ENCODE data around the gene WFS1. TPM values are rescaled to one million over a fixed set of nuclear protein-coding genes. Genes with fewer than 3 reads are reported as not detected.

WFS1 gene
- total and polyA plus RNA-seq, 2 of the 4 experiments (the other 2 are of a cell fraction): 9.7 to 42.4 TPM

DNA sequence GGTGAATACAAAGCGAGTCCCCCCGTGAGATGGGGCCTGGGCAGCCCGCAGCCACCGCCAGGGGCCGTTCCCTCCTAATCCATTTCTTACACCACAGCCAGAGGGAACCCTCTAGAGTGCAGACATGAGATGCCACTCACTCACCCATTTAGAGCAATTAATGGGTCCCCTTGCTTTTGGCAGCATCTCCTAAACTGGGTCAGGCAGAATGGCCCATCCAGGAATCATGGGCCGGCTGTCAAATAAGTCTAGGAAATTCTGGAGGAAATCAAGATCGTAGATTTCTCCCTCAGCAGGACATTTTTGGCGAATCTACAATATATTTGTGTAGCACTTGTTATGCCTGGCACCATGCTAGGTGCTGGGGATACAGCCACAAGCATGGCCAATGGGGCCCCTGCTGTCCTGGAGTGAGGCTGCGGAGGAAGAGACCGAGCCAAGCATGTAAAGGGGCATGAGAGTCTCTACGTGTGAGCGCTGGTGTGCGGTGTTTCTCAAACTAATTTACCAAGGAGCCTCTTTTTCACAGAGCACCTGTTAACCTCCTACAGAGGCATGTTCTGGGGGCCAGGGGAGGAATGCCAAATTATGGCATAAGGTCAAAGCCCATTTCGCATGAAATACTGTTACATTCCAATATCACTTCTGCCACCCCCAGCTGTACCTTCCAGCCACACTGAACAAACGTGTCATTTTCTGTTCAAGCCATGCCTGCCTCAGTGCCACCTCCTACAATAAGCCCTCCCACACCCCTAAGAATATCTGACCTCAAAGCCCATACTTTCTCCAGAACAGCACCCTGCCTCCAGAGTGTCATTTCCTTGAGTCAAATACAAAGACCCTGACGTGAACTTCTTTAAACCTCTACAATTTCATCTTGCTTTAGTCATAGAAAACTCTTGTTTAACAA lies 41.2 kb upstream of the WFS1 start (continued):
- TF ChIP-seq, protein P1, sequence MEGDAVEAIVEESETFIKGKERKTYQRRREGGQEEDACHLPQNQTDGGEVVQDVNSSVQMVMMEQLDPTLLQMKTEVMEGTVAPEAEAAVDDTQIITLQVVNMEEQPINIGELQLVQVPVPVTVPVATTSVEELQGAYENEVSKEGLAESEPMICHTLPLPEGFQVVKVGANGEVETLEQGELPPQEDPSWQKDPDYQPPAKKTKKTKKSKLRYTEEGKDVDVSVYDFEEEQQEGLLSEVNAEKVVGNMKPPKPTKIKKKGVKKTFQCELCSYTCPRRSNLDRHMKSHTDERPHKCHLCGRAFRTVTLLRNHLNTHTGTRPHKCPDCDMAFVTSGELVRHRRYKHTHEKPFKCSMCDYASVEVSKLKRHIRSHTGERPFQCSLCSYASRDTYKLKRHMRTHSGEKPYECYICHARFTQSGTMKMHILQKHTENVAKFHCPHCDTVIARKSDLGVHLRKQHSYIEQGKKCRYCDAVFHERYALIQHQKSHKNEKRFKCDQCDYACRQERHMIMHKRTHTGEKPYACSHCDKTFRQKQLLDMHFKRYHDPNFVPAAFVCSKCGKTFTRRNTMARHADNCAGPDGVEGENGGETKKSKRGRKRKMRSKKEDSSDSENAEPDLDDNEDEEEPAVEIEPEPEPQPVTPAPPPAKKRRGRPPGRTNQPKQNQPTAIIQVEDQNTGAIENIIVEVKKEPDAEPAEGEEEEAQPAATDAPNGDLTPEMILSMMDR (conservative IDR thresholded peaks at IDR 0.05; ENCODE audit: low read depth, low read length): no peak

DNA sequence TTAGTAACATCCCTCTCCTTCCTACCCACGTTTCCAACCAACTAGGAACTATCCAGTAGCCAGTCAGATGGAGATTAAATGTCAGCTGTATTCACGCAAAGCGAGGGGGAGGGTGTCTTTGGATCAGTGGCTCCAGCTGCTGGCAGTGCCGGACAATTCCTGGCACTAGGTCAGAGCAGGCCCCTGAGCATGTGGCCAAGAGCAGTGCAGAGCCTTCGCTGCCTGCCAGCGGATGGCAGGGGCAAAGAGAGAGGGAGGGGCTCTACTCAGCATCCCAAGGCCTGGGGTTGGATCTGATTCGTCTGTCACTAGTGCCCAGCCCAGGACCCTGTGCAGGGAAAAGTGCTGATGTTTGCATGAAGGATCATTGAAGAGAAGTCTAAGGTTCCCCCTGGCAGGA lies 40.6 kb upstream of the WFS1 start:
- no peak overlapping the region for H3K14ac ChIP-seq (replicated peaks; ENCODE audit: low read depth, low read length)
- H2AK5ac ChIP-seq (ENCODE audit: low read depth, low read length): no peak overlapping the region
- in situ Hi-C loops (cut with MboI; ENCODE audit: low sequenced_read_pairs): no loop called here
- no peak overlapping the region for H2AFZ ChIP-seq (replicated peaks; ENCODE audit: low read length, poor library complexity)
- TF ChIP-seq BHLHE40 (IDR thresholded peaks at IDR 0.05; ENCODE audit: low read depth, low read length): no peak
- TF ChIP-seq RFX5 (IDR thresholded peaks at IDR 0.05; ENCODE audit: low read depth, low read length): no peak
- TF ChIP-seq FOS (IDR thresholded peaks at IDR 0.05; ENCODE audit: low read depth, low read length): no peak
- no peak for TF ChIP-seq MXI1 (IDR thresholded peaks at IDR 0.05; ENCODE audit: borderline replicate concordance, low read depth, low read length)
- TF ChIP-seq CEBPB (IDR thresholded peaks at IDR 0.05; ENCODE audit: low read depth, low read length): no peak
- TF ChIP-seq, protein P2, sequence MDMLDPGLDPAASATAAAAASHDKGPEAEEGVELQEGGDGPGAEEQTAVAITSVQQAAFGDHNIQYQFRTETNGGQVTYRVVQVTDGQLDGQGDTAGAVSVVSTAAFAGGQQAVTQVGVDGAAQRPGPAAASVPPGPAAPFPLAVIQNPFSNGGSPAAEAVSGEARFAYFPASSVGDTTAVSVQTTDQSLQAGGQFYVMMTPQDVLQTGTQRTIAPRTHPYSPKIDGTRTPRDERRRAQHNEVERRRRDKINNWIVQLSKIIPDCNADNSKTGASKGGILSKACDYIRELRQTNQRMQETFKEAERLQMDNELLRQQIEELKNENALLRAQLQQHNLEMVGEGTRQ (IDR thresholded peaks at IDR 0.05; ENCODE audit: low read depth, low read length): no peak
- no peak for TF ChIP-seq RCOR1 (IDR thresholded peaks at IDR 0.05; ENCODE audit: insufficient replicate concordance, low read length)
- no peak for TF ChIP-seq MAZ (IDR thresholded peaks at IDR 0.05; ENCODE audit: borderline replicate concordance, low read depth, low read length)
- TF ChIP-seq RAD21 (IDR thresholded peaks at IDR 0.05; ENCODE audit: low read length): no peak
- TF ChIP-seq, protein P3, sequence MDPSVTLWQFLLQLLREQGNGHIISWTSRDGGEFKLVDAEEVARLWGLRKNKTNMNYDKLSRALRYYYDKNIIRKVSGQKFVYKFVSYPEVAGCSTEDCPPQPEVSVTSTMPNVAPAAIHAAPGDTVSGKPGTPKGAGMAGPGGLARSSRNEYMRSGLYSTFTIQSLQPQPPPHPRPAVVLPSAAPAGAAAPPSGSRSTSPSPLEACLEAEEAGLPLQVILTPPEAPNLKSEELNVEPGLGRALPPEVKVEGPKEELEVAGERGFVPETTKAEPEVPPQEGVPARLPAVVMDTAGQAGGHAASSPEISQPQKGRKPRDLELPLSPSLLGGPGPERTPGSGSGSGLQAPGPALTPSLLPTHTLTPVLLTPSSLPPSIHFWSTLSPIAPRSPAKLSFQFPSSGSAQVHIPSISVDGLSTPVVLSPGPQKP (IDR thresholded peaks at IDR 0.05; ENCODE audit: borderline replicate concordance, low read depth, low read length): no peak
- H3K18ac ChIP-seq (ENCODE audit: low read depth, low read length): no peak overlapping the region
- POLR2A ChIA-PET (ENCODE audit: unreplicated experiment): no interaction called here
- H4K8ac ChIP-seq (ENCODE audit: low read depth in 2 of 2, low read length in 2 of 2): no peak overlapping the region
- no peaks in the 10 kb centered on the region for H3K36me3 ChIP-seq (ENCODE audit: control insufficient read depth, insufficient read depth, low read length)
- H2BK5ac ChIP-seq (ENCODE audit: low read depth, low read length, poor library complexity, severe bottlenecking): no peak overlapping the region
- no peak overlapping the region for H3K4ac ChIP-seq (ENCODE audit: low read depth, low read length)
- no peak overlapping the region for H3K23ac ChIP-seq (ENCODE audit: low read depth, low read length)
- H3K9me3 ChIP-seq (ENCODE audit: control insufficient read depth, insufficient read depth, low read length): no peaks in the 10 kb centered on the region
- H2BK20ac ChIP-seq (ENCODE audit: low read depth, low read length): no peak overlapping the region
- H3K4me2 ChIP-seq (ENCODE audit: low read depth, low read length): no peak overlapping the region
- H4K91ac ChIP-seq (ENCODE audit: insufficient read depth, low read depth, low read length): no peak overlapping the region
- ATAC-seq (ENCODE audit: low read depth) (no peak), DNase-seq (no peak)
- no peak overlapping the region for H3K9ac ChIP-seq (ENCODE audit: low read depth, low read length)
- no peaks in the 10 kb centered on the region for H4K20me1 ChIP-seq (ENCODE audit: insufficient read depth, low read length)
- CTCF ChIA-PET: interaction anchor here (1.0 kb wide), 1 partner anchor 9 kb away, joined by 3 read pairs; no protein-coding TSS in a partner anchor
- no peak overlapping the region for H3K56ac ChIP-seq (ENCODE audit: extremely low read depth, insufficient read depth, low read length)
- dilution Hi-C loops (cut with HindIII; ENCODE audit: low sequenced_read_pairs, unreplicated experiment): no loop called here
- H2AK9ac ChIP-seq (replicated peaks; ENCODE audit: low read depth, low read length, poor library complexity): no peak overlapping the region
- no peaks in the 10 kb centered on the region for H3K9me1 ChIP-seq (ENCODE audit: insufficient read depth, low read length)
- intact Hi-C loops (cut with micrococcal nuclease): no loop called here
- no peak overlapping the region for H3K27ac ChIP-seq (ENCODE audit: insufficient read depth, low read length)
- WGBS, 2 experiments (ENCODE audit: extremely low coverage in 2 of 2, insufficient read length in 1 of 2): 23% methylated on average over 3 of the region's 7 CpGs; no CpG with 5 or more reads in 1 of the 2 experiments
- H3K4me3 ChIP-seq (ENCODE audit: insufficient read depth, low read depth, low read length): no peak overlapping the region
- no peak overlapping the region for H2BK15ac ChIP-seq (ENCODE audit: low read depth, low read length)
- H3K79me1 ChIP-seq (ENCODE audit: low read depth in 1 of 2, low read length in 2 of 2): no peaks in the 10 kb centered on the region
- no peaks in the 10 kb centered on the region; the same call in 1 of the 2 replicates for H3K27me3 ChIP-seq (ENCODE audit: control insufficient read depth, insufficient read depth, low read length)
- no peak overlapping the region for H2BK120ac ChIP-seq (ENCODE audit: low read depth, low read length)
- no peak overlapping the region for H4K5ac ChIP-seq (ENCODE audit: low read depth, low read length)
- H3K4me1 ChIP-seq (ENCODE audit: control insufficient read depth, insufficient read depth, low read length): no peaks in the 10 kb centered on the region
- BruUV-seq (replicated peaks): no TSS peak

Measured in IMR-90 (cell line).